Caco-2 (cell line): Measurements from ENCODE around the gene BCAR1. TPM values are rescaled to one million over a fixed set of nuclear protein-coding genes. Genes with fewer than 3 reads are reported as not detected.

Experiments
- Bru-seq: library from RNA; stranded (reverse); fragments of 400-500 nt; gene quantifications from one replicate; lab custom pipeline; 2021; lab: Mats Ljungman, UMichigan
- BruChase-seq, 2 experiments: library from RNA; stranded (reverse); fragments of 400-500 nt; gene quantifications; one replicate each; lab custom pipeline; 2021; lab: Mats Ljungman, UMichigan
- BruUV-seq: library from RNA; stranded (reverse); fragments of 400-500 nt; replicated peaks from 2 replicates; lab custom pipeline; 2021; lab: Mats Ljungman, UMichigan
- CTCF ChIA-PET: fragments of 300-600 bp; sonication (Branson Sonifier 250); formaldehyde crosslinking; loops from one replicate; lab custom pipeline; 2022; ENCODE audit warnings: antibody characterized with exemption; lab: Charles Lee
- POLR2A ChIA-PET: fragments of 300-600 bp; sonication (Branson Sonifier 250); formaldehyde crosslinking; loops from one replicate; lab custom pipeline; 2022; ENCODE audit warnings: antibody characterized with exemption; lab: Charles Lee
- DNase-seq, 2 experiments: peaks; one replicate each; pipeline versions ENCODE4 v3.0.0 to v3.0.0-alpha.2; 2020 to 2022
- H3K27me3 ChIP-seq: replicated peaks from 2 replicates; pipeline ENCODE4 v1.6.0; 2011; ENCODE audit warnings: low read length; ENCODE audit not compliant: control insufficient read depth, insufficient read depth
- H3K36me3 ChIP-seq: 2 replicates; pipeline ENCODE4 v1.5.1; 2011; ENCODE audit warnings: low read length; ENCODE audit not compliant: control insufficient read depth, insufficient read depth
- H3K4me1 ChIP-seq: fragments of 250-450 bp; sonication (Bioruptor Pico); 2 replicates; pipeline ENCODE4 v1.5.1; 2020; ENCODE audit warnings: mild to moderate bottlenecking
- H3K4me3 ChIP-seq: 2 replicates; pipeline ENCODE4 v1.5.1; 2011; ENCODE audit warnings: low read depth, mild to moderate bottlenecking, control low read depth, low read length
- H3K9me3 ChIP-seq: fragments of 250-450 bp; sonication (Bioruptor Pico); 2 replicates; pipeline ENCODE4 v1.5.1; 2020; ENCODE audit warnings: mild to moderate bottlenecking, moderate library complexity
- H3K27ac Mint-ChIP-seq: one replicate; pipeline ENCODE4 v1.8.0; 2022; ENCODE audit warnings: mixed read lengths; ENCODE audit not compliant: unreplicated experiment
- H3K27me3 Mint-ChIP-seq: one replicate; pipeline ENCODE4 v1.8.0; 2022; ENCODE audit warnings: mixed read lengths; ENCODE audit not compliant: insufficient read depth, unreplicated experiment
- H3K36me3 Mint-ChIP-seq: one replicate; pipeline ENCODE4 v1.8.0; 2022; ENCODE audit warnings: mild to moderate bottlenecking, mixed read lengths; ENCODE audit not compliant: insufficient read depth, unreplicated experiment
- H3K4me1 Mint-ChIP-seq: one replicate; pipeline ENCODE4 v1.8.0; 2022; ENCODE audit warnings: low read depth, mixed read lengths; ENCODE audit not compliant: unreplicated experiment
- H3K4me3 Mint-ChIP-seq: one replicate; pipeline ENCODE4 v1.8.0; 2022; ENCODE audit warnings: mild to moderate bottlenecking, moderate library complexity, mixed read lengths; ENCODE audit not compliant: unreplicated experiment
- H3K9me3 Mint-ChIP-seq: one replicate; pipeline ENCODE4 v1.8.0; 2022; ENCODE audit warnings: mixed read lengths; ENCODE audit not compliant: unreplicated experiment
- intact Hi-C: fragments of 100-400 bp; cut with micrococcal nuclease; formaldehyde crosslinking; loops from one replicate; pipeline ENCODE4 v1.10.0; 2022; ENCODE audit not compliant: unreplicated experiment
- long read RNA-seq: library from polyadenylated mRNA; stranded (forward); transcript quantifications from one replicate; pipeline ENCODE4 v2.0.0, GENCODE V29; 2022
- total RNA-seq: library from RNA; stranded (reverse); gene quantifications from 2 replicates; pipeline ENCODE4 v1.2.3, GENCODE V29; 2022
- TF ChIP-seq, protein P1 (sequence below), 2 experiments: fragments of 200-600 bp in 1 of 2; IDR thresholded peaks; 1 replicate in 1 of 2; 2 replicates in 1 of 2; pipeline versions ENCODE4 v1.5.1 to v1.8.0; 2011 to 2022; ENCODE audit warnings: antibody characterized with exemption in 1 of 2, control low read depth in 1 of 2, inconsistent platforms in 1 of 2, low read depth in 1 of 2, low read length in 1 of 2, mild to moderate bottlenecking in 1 of 2, moderate library complexity in 1 of 2; ENCODE audit not compliant: insufficient read depth in 1 of 2, severe bottlenecking in 1 of 2, unreplicated experiment in 1 of 2

Gene BCAR1, protein sequence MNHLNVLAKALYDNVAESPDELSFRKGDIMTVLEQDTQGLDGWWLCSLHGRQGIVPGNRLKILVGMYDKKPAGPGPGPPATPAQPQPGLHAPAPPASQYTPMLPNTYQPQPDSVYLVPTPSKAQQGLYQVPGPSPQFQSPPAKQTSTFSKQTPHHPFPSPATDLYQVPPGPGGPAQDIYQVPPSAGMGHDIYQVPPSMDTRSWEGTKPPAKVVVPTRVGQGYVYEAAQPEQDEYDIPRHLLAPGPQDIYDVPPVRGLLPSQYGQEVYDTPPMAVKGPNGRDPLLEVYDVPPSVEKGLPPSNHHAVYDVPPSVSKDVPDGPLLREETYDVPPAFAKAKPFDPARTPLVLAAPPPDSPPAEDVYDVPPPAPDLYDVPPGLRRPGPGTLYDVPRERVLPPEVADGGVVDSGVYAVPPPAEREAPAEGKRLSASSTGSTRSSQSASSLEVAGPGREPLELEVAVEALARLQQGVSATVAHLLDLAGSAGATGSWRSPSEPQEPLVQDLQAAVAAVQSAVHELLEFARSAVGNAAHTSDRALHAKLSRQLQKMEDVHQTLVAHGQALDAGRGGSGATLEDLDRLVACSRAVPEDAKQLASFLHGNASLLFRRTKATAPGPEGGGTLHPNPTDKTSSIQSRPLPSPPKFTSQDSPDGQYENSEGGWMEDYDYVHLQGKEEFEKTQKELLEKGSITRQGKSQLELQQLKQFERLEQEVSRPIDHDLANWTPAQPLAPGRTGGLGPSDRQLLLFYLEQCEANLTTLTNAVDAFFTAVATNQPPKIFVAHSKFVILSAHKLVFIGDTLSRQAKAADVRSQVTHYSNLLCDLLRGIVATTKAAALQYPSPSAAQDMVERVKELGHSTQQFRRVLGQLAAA
- total RNA-seq (94.0 and 95.5 TPM in 2 replicates), Bru-seq, nascent RNA (percentile 76 among the genes with signal in this experiment), BruChase-seq, experiment 1, labeled RNA remaining after a 2-hour chase (percentile 82 among the genes with signal in this experiment), BruChase-seq, experiment 2, labeled RNA remaining after a 6-hour chase (percentile 81 among the genes with signal in this experiment)
- long read RNA-seq, transcript BCAR1-209 (1 exons, 1,340 nt), result minor isoform, 7 of 177 reads
- long read RNA-seq, transcript BCAR1-201 (7 exons, 3,221 nt), result major isoform, 37 of 177 reads
- long read RNA-seq, transcript BCAR1-207 (7 exons, 3,192 nt), result minor isoform, 32 of 177 reads
- long read RNA-seq, transcript BCAR1-212 (3 exons, 2,692 nt), result minor isoform, 12 of 177 reads
- long read RNA-seq, partial matches to known transcripts, result 71 of 177 reads
- long read RNA-seq, other reads (novel, unspliced or antisense), result 18 of 177 reads

DNA sequence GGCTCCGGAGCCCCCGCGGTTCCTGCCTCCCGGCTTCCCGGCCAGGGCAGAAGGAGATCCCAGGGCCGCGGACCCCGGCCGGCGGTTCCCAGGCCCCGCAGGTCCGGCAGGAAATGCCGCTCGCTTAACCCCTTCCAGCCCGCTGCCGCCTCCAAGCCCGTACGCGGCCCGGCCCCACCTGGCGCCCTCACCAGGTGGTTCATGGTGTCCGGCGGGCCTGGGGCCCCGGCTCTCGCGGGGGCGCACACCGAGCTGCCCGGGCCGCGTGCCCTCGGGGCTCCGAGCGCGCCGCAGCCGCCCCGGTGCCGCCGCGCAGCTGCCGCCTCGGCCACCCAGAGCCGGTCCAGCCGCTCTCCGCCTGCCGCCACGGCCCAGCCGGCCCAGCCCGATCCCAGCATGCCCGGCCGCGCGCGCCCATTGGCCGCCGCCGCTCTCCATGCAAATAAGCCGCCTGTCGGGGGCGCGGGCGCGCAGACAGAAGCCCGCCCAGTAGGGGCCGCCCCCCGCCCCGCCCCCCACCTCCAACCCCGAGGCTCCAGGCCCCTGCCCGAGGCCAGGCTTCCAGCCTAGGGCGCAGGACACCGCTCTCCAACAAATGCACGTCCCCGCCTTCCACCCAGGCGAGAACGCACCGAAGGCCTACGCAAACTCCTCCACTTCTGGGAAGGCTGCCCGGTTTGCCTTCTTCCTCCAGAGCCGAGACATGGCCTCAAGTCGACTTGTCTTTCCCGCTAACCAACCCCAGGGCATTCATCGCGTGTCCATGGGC is at the start of gene BCAR1:
BCAR1 (minus strand) TSS at position 345 of the 769 bp plus-strand sequence; CDS start at position 203, 142 bp downstream.
- Mint-ChIP-seq H3K36me3 (peaks cover 49% of the 10 kb centered on the region), H3K27ac (peak within 1 kb of the TSS; percentile 89), H3K4me1 (peaks cover 47% of the 10 kb centered on the region), H3K27me3 (no peaks in the 10 kb centered on the region), H3K9me3 (no peaks in the 10 kb centered on the region), H3K4me3 (peak within 1 kb of the TSS; percentile 96)
- peak; percentile 94 to 97 for DNase-seq
- Histone ChIP-seq H3K36me3 (0 out of 2 replicates have a peak, but pooled peaks cover 3% of the 10 kb centered on the region), H3K27me3 (no peaks in the 10 kb centered on the region), H3K4me3 (peak within 1 kb of the TSS; percentile 96), H3K4me1 (peaks cover 67% of the 10 kb centered on the region), H3K9me3 (no peaks in the 10 kb centered on the region)
- intact Hi-C loops, result loop anchor here (1.0 to 5.0 kb wide), 3 partner anchors 15 to 136 kb away; no protein-coding TSS in a partner anchor
- BruUV-seq, result no TSS peak
- TF ChIP-seq, protein P1, sequence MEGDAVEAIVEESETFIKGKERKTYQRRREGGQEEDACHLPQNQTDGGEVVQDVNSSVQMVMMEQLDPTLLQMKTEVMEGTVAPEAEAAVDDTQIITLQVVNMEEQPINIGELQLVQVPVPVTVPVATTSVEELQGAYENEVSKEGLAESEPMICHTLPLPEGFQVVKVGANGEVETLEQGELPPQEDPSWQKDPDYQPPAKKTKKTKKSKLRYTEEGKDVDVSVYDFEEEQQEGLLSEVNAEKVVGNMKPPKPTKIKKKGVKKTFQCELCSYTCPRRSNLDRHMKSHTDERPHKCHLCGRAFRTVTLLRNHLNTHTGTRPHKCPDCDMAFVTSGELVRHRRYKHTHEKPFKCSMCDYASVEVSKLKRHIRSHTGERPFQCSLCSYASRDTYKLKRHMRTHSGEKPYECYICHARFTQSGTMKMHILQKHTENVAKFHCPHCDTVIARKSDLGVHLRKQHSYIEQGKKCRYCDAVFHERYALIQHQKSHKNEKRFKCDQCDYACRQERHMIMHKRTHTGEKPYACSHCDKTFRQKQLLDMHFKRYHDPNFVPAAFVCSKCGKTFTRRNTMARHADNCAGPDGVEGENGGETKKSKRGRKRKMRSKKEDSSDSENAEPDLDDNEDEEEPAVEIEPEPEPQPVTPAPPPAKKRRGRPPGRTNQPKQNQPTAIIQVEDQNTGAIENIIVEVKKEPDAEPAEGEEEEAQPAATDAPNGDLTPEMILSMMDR (IDR thresholded peaks at IDR 0.05; ENCODE audit: insufficient read depth in 1 of 2, low read depth in 1 of 2, low read length in 1 of 2, severe bottlenecking in 1 of 2, unreplicated experiment in 1 of 2), result no peak
- ChIA-PET CTCF (interaction anchor here (0.9 to 2.0 kb wide), 3 partner anchors 15 to 136 kb away, joined by 3 to 10 read pairs (median 3); no protein-coding TSS in a partner anchor), POLR2A (interaction anchor here (1.0 to 1.7 kb wide), 2 partner anchors 15 to 58 kb away, joined by 3 to 7 read pairs; no protein-coding TSS in a partner anchor)

DNA sequence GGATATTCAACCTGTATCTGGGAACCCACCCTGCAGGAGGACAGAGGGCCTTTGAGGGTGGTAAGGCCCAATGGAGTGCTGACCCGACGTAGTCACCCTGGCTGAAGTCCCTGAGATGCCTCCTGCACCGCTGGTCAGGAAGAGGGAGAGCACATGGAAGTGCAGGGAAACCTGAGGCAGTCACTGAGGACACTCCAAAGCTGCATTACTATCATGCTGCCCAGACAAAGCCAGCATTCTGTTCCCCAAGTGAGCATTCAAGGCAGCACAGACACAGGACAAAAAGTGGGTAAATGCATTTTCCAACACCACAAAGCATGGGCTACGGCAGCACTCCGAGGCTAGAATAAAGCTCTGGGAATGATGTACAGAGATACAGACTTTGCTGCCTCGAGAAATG is 46.8 kb upstream of the BCAR1 start:
- no peaks in the 10 kb centered on the region for H3K9me3 Mint-ChIP-seq
- Histone ChIP-seq H3K36me3 (no peaks in the 10 kb centered on the region), H3K4me1 (no peaks in the 10 kb centered on the region), H3K9me3 (no peaks in the 10 kb centered on the region), H3K4me3 (no peak overlapping the region), H3K27me3 (no peaks in the 10 kb centered on the region)
- H3K36me3 Mint-ChIP-seq, result peaks cover 22% of the 10 kb centered on the region
- H3K4me1 Mint-ChIP-seq, result no peaks in the 10 kb centered on the region
- TF ChIP-seq, protein P1 (IDR thresholded peaks at IDR 0.05; ENCODE audit: insufficient read depth in 1 of 2, low read depth in 1 of 2, low read length in 1 of 2, severe bottlenecking in 1 of 2, unreplicated experiment in 1 of 2), result no peak
- no peak for DNase-seq
- no peak overlapping the region for H3K27ac Mint-ChIP-seq
- no peak overlapping the region for H3K4me3 Mint-ChIP-seq
- intact Hi-C loops, result no loop called here
- no TSS peak for BruUV-seq
- ChIA-PET CTCF (no interaction called here), POLR2A (no interaction called here)
- H3K27me3 Mint-ChIP-seq, result no peaks in the 10 kb centered on the region
